ENCODE measurements around the gene SERPING1.

The SERPING1 gene

DNA sequence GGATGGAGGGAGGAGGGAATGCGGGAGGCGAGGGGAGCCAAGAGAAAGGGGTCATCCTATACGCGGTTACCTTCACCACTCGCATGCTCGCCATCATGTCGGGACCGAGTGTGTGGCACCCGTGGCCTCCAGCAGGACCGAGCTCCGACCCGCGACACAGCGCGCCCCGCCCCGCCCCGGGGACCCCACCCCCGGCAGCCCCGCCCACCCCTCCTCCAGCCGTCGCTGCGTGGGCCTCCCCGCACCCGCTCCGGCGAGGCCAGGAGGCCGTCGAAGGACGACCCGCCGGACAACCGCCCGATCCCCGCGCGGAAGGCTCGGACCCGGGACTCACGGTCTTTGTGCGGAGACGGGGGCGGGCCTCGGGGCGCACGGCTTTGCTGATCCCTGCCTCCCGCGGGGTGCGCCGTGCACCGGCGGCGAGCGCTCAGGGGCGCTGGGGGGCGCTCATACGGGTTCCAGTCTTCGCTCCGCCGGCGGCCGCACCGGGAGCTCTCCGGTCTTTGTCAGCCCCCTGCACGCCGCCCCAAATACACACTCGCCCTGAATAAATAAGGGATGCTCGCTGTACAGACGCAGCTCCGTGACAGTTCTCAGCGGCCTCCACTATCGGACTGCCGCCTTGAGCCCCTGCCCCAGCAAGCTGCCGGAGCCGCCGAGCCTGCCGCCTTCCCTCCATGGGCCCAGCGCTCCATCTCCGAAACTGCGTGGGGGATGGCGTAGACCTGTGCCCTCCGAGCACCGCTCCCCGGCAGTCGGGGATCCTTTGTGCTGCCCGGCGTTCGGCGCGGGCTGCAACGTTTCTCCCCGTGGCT, 29.8 kb upstream of the SERPING1 start, which contains the start of gene UBE2L6:
Gene UBE2L6 (minus strand): TSS at position 158 of the 815 bp plus-strand sequence. CDS start 61 bp downstream, at position 97.
- ChIA-PET POLR2A (no interaction called here), CTCF (interaction anchor here (0.6 to 9.2 kb wide), 47 partner anchors 9 to 1085 kb away, joined by 3 to 295 read pairs (median 4); partner anchors contain the start of genes CLP1, RTN4RL2 and SMTNL1)
- TF ChIP-seq CTCF (IDR thresholded peaks at IDR 0.05; ENCODE audit: control extremely low read depth, extremely low read depth, low read depth, missing control alignments): peak; percentile 91
- DNase-seq (ENCODE audit: extremely low spot score): peak; percentile 79

DNA sequence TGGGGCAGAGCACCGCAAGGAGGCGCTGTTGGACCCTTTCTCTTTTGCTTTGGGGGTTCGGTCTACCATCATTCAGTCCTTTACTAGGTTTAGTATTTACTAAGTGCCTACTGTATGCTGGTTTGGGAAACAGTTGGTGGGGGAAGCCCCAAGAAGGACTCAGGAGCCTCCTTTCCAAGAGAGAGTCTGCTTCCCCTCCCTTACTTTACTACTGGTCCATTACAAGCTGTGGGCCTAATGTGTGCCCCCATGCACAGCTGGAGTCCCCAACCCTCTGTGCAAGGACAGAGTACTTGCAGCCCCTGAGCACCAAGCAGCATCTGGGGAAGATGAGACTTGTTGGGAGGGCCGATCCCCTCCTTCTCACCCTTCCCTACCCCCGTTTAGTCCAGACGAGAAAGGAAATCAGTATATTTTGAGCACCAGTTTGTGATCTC, 29.1 kb upstream of the SERPING1 start:
- ChIA-PET POLR2A (no interaction called here), CTCF (interaction anchor here (0.6 to 9.2 kb wide), 44 partner anchors 10 to 1085 kb away, joined by 3 to 295 read pairs (median 4); no protein-coding TSS in a partner anchor)
- peak; percentile 86 for DNase-seq (ENCODE audit: extremely low spot score)
- no peak for TF ChIP-seq CTCF (IDR thresholded peaks at IDR 0.05; ENCODE audit: control extremely low read depth, extremely low read depth, low read depth, missing control alignments)

DNA sequence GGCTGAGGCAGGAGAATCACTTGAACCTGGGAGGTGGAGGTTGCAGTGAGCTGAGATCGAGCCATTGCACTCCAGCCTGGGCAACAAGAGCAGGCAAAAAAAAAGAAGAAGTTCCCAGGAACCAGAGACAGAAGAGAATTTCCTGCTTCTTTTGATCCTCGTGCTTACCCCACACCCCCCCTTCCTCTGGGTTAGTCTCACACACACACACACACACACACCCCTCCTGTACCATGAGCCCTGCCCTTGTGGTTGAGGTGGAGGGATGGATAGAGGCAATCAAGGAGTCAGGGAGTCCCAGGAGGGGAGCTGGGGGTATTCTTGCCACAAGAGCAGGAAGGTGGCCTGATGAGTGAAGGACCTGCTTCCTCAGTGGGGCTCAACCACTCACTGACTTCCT, 25.9 kb upstream of the SERPING1 start:
- DNase-seq (ENCODE audit: extremely low spot score): no peak
- CTCF ChIA-PET: interaction anchor here (0.5 to 9.2 kb wide), 8 partner anchors 10 to 1487 kb away, joined by 3 to 295 read pairs (median 4); no protein-coding TSS in a partner anchor
- POLR2A ChIA-PET: no interaction called here
- TF ChIP-seq CTCF (IDR thresholded peaks at IDR 0.05; ENCODE audit: control extremely low read depth, extremely low read depth, low read depth, missing control alignments): no peak

DNA sequence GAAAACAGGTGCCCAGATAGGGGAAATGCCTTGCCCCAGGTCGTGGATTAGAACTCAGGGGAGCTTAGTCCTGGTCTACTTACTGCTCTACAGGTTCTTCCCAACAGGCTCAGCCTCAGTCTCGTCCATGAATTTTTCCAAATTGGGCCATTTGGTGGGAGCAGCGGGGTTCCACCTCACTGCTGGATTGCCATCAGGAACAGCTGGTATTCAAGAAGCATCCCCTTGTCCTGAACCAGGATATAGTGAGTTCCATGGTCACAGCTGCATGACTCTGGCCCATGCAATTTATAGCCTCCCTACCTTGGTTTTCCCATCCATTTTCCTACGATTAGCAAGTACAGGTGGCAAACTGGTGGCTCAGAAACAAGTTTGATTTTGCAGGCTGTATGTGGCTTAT, 23.4 kb upstream of the SERPING1 start:
- POLR2A ChIA-PET: no interaction called here
- CTCF ChIA-PET: interaction anchor here (1.4 to 9.2 kb wide), 2 partner anchors 68 to 236 kb away, joined by 3 to 295 read pairs; no protein-coding TSS in a partner anchor
- TF ChIP-seq CTCF (IDR thresholded peaks at IDR 0.05; ENCODE audit: control extremely low read depth, extremely low read depth, low read depth, missing control alignments): no peak
- DNase-seq (ENCODE audit: extremely low spot score): no peak

- POLR2A ChIA-PET: no interaction called here
- no peak for DNase-seq (ENCODE audit: extremely low spot score)
- CTCF ChIA-PET: interaction anchor here (0.7 to 3.5 kb wide), 2 partner anchors 14 to 16 kb away, joined by 3 to 18 read pairs; partner anchors contain the start of gene UBE2L6
- no peak for TF ChIP-seq CTCF (IDR thresholded peaks at IDR 0.05; ENCODE audit: control extremely low read depth, extremely low read depth, low read depth, missing control alignments)
Observed at GRCh38 chr11:57584341-57584740, 13.1 kb upstream of the SERPING1 start.

GRCh38 chr11:57585301-57585700, 12.2 kb upstream of the SERPING1 start:
- TF ChIP-seq CTCF (IDR thresholded peaks at IDR 0.05; ENCODE audit: control extremely low read depth, extremely low read depth, low read depth, missing control alignments): no peak
- ChIA-PET POLR2A (no interaction called here), CTCF (interaction anchor here (1.1 kb wide), 1 partner anchor 59 kb away, joined by 3 read pairs; no protein-coding TSS in a partner anchor)
- DNase-seq (ENCODE audit: extremely low spot score): no peak
